Prostate gland (tissue), 2 donors: ENCODE results near the gene ZC3H6. TPM values are rescaled to one million over a fixed set of nuclear protein-coding genes. Genes with fewer than 3 reads are reported as not detected.

Source experiments
- DNase-seq: peaks from one replicate; pipeline ENCODE4 v3.0.0-alpha.2; 2019; ENCODE audit warnings: low spot score
- H3K27ac ChIP-seq, 2 donors: fragments of 200-600 bp; sonication (generic); 2 replicates each; pipeline ENCODE4 v1.5.1; 2017 to 2019
- H3K27me3 ChIP-seq: fragments of 200-600 bp; sonication (generic); replicated peaks from 2 replicates; pipeline ENCODE4 v1.5.1; 2019; ENCODE audit not compliant: insufficient read depth
- H3K36me3 ChIP-seq, 2 donors: fragments of 200-600 bp; sonication (generic); 1 replicate in 1 of 2; 2 replicates in 1 of 2; pipeline versions ENCODE4 v1.5.1 to v1.8.1; 2017 to 2019
- H3K4me1 ChIP-seq: fragments of 200-600 bp; sonication (generic); replicated peaks from 2 replicates; pipeline ENCODE4 v1.5.1; 2019
- H3K4me3 ChIP-seq, 2 donors: fragments of 200-600 bp; sonication (generic); 2 replicates each; pipeline ENCODE4 v1.5.1; 2017 to 2019
- H3K9me3 ChIP-seq: fragments of 200-600 bp; sonication (generic); 2 replicates; pipeline ENCODE4 v1.5.1; 2017
- CTCF ChIP-seq, 4 experiments: fragments of 200-600 bp in 2 of 4; fragments of 450-650 bp in 2 of 4; sonication (generic) in 2 of 4; IDR thresholded peaks; 1 replicate in 3 of 4; 2 replicates in 1 of 4; pipeline ENCODE4 v1.5.1; 2016 to 2019; ENCODE audit warnings: antibody characterized with exemption in 4 of 4, mild to moderate bottlenecking in 2 of 4, moderate library complexity in 2 of 4
- POLR2A ChIP-seq: fragments of 450-650 bp; IDR thresholded peaks from one replicate; pipeline ENCODE4 v1.6.1; 2016; ENCODE audit warnings: antibody characterized with exemption, mild to moderate bottlenecking
- POLR2AphosphoS5 ChIP-seq: sonication (generic); formaldehyde crosslinking; IDR thresholded peaks from one replicate; pipeline ENCODE4 v1.6.1; 2017; ENCODE audit warnings: antibody characterized with exemption
- WGBS: methylation state at CpG from one replicate; pipeline ENCODE4 v1.1.5; 2018; 5-methylcytosine and 5-hydroxymethylcytosine counted together
- intact Hi-C: fragments of 100-400 bp; cut with DNase I; formaldehyde crosslinking; loops from one replicate; pipeline ENCODE4 v1.14.2; 2022
- total RNA-seq, 2 donors: library from RNA; depleted of rRNA; stranded (reverse); fragments of >200 nt; gene quantifications; one replicate each; pipeline ENCODE4 v1.1.0, GENCODE V29; 2016

ZC3H6 gene
- total RNA-seq, 2 donors from 2014 or later = 10.2 to 10.5 TPM

DNA sequence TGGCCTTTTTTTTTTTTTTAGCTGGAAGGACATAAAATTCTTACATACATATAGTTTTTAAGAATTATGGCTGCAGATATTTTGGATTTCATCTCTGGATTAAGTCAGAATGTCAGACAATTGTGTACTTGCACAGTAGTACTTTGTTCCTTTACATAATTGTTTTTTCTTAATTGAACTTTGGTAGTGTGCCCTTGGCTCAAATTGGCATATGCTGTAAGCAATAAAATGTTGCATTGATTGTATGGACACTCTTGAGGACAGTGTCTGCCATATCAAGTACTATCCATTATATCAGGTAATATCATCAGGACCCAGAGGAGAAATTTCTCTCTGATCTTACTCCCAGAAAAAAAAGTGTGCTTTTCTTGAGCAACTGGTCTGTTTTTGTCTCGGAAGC, 15.3 kb downstream of the ZC3H6 start:
- H3K4me1 ChIP-seq = no peaks in the 10 kb centered on the region
- intact Hi-C loops = no loop called here
- DNase-seq = no peak

DNA sequence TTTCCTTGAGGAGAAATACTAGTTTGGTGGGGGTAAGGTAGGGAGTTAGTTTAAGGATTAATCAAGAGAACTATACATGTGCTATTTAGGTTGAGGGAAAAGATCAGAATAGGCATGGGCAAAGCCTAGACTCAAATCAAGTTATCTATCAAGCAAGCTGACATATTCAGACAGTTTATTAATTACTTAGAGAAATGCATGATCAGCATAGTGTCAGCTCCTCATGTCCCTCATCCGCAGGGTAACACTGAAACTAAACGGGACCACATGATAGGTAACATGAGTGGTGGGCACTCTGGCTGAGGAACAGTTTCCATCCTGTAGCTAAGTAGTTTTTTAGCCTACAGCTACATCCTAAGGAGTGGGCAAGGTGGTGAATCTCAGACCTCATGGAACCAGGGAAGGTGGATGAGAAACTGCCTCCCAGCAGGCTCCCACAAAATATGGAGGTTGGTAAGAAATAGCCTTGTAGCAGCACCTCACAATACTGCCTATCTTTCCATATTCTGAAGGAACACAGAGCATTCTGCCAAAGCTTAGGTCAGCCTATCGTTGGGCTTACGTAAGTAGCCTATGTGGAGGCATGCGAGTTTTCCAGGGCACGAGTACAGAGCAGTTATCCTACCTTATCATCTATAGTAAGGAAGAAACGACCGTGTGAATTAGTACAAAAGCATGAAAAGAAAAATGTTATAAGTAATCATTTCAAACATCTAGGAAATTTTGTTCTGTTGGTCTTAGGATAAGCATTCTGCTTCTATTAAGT, 18.4 kb downstream of the ZC3H6 start:
- Histone ChIP-seq H3K4me1 (no peaks in the 10 kb centered on the region), H3K27me3 (no peaks in the 10 kb centered on the region), H3K36me3 (no peaks in the 10 kb centered on the region), H3K4me3 (no peak overlapping the region), H3K27ac (no peak overlapping the region), H3K9me3 (no peaks in the 10 kb centered on the region)
- intact Hi-C loops = no loop called here
- 74% methylated on average over 8 of the region's 8 CpGs for WGBS
- DNase-seq = no peak
- TF ChIP-seq POLR2AphosphoS5 = no peak
- TF ChIP-seq CTCF (IDR thresholded peaks at IDR 0.05) = no peak
- TF ChIP-seq POLR2A = no peak

More for the DNA sequence above, 15.3 kb downstream of the ZC3H6 start:
- no peaks in the 10 kb centered on the region for H3K9me3 ChIP-seq
- 53% methylated on average over 1 of the region's 1 CpG for WGBS
- H3K27ac ChIP-seq = no peak overlapping the region
- no peak overlapping the region for H3K4me3 ChIP-seq
- TF ChIP-seq POLR2AphosphoS5 (no peak), CTCF (IDR thresholded peaks at IDR 0.05) (no peak), POLR2A (no peak)
- H3K36me3 ChIP-seq = no peaks in the 10 kb centered on the region
- no peaks in the 10 kb centered on the region for H3K27me3 ChIP-seq

GRCh38 chr2:112295407-112296078, 20.1 kb downstream of the ZC3H6 start:
- DNase-seq = no peak
- H3K9me3 ChIP-seq = no peaks in the 10 kb centered on the region
- H3K4me3 ChIP-seq = no peak overlapping the region
- H3K27ac ChIP-seq = no peak overlapping the region
- no peaks in the 10 kb centered on the region for H3K36me3 ChIP-seq
- no peaks in the 10 kb centered on the region for H3K27me3 ChIP-seq
- no peaks in the 10 kb centered on the region for H3K4me1 ChIP-seq
- TF ChIP-seq CTCF (IDR thresholded peaks at IDR 0.05) (no peak), POLR2A (no peak), POLR2AphosphoS5 (no peak)
- intact Hi-C loops = no loop called here
- 65% methylated on average over 5 of the region's 5 CpGs for WGBS

DNA sequence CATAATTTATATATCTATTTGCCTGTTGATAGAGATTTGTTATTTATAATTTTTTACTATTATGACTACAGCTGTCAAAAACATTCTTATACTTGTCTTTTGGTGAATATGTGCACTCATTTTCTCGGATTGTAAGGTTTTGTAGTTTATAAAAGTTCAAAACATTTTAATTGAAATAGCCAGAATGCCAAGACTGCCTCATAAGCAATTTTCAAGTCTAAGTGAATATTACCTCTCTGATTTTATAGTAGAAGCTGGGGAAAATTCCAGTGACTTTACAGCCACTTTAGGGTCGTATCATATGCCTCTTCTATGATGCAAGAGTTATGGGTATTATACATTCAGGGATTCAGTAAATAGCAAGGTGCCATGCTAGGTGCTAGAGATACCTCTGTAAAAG, 21.0 kb downstream of the ZC3H6 start:
- Histone ChIP-seq H3K27ac (no peak overlapping the region), H3K27me3 (no peaks in the 10 kb centered on the region), H3K4me1 (no peaks in the 10 kb centered on the region), H3K4me3 (no peak overlapping the region), H3K9me3 (no peaks in the 10 kb centered on the region), H3K36me3 (no peaks in the 10 kb centered on the region)
- intact Hi-C loops = no loop called here
- no peak for DNase-seq
- WGBS = 85% methylated on average over 2 of the region's 2 CpGs
- TF ChIP-seq POLR2AphosphoS5 (no peak), POLR2A (no peak), CTCF (IDR thresholded peaks at IDR 0.05) (no peak)

DNA sequence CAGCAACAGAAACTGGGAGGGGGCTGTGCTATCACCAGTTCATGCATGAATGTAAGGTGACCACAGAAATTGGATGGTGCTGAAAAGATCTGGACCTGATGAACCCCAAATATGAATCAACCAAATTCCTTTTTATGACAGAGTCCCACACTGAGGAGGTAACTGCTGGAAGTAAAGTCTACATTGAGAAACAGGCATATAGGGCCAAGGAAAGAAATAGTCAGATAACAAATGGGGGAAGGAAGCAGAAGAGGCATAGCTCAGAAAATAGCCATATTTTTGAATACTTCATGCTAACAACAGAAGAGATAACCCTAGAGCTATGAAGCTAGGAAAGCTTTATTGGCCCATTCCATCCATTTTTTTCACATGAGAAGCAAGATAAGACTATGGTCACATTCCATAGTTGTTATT, 25.8 kb downstream of the ZC3H6 start:
- no peak overlapping the region for H3K4me3 ChIP-seq
- H3K36me3 ChIP-seq = no peaks in the 10 kb centered on the region
- intact Hi-C loops = no loop called here
- no peak overlapping the region for H3K27ac ChIP-seq
- no peaks in the 10 kb centered on the region for H3K4me1 ChIP-seq
- TF ChIP-seq CTCF (IDR thresholded peaks at IDR 0.05) (no peak), POLR2AphosphoS5 (no peak), POLR2A (no peak)
- DNase-seq = no peak
- no peaks in the 10 kb centered on the region for H3K27me3 ChIP-seq
- no peaks in the 10 kb centered on the region for H3K9me3 ChIP-seq
